Upper lobe of right lung (tissue), 1 donor: Measurements from ENCODE around the gene INPP5K. TPM values are rescaled to one million over a fixed set of nuclear protein-coding genes. Genes with fewer than 3 reads are reported as not detected.

Source experiments
- ATAC-seq: fragments of 200-7000 bp; cut with Tn5 transposase; one replicate; pipeline ENCODE4 v1.9.1; 2020; ENCODE audit warnings: mild to moderate bottlenecking, moderate library complexity
- DNase-seq: peaks from one replicate; pipeline ENCODE4 v3.0.0-alpha.2; 2020
- H3K27ac ChIP-seq: fragments of 200-600 bp; one replicate; pipeline ENCODE4 v1.8.0; 2022
- H3K27me3 ChIP-seq: fragments of 200-600 bp; one replicate; pipeline ENCODE4 v1.8.0; 2022; ENCODE audit warnings: mild to moderate bottlenecking
- H3K36me3 ChIP-seq: fragments of 200-600 bp; one replicate; pipeline ENCODE4 v1.8.0; 2022
- H3K4me1 ChIP-seq: fragments of 200-600 bp; one replicate; pipeline ENCODE4 v1.8.0; 2022
- H3K4me3 ChIP-seq: fragments of 200-600 bp; one replicate; pipeline ENCODE4 v1.8.0; 2022; ENCODE audit warnings: mild to moderate bottlenecking
- H3K9me3 ChIP-seq: fragments of 200-600 bp; one replicate; pipeline ENCODE4 v1.8.0; 2022
- CTCF ChIP-seq: fragments of 200-600 bp; IDR thresholded peaks from one replicate; pipeline ENCODE4 v1.8.0; 2022; ENCODE audit warnings: antibody characterized with exemption
- intact Hi-C: fragments of 100-400 bp; cut with DNase I; formaldehyde crosslinking; loops from one replicate; pipeline ENCODE4 v1.11.0; 2022
- total RNA-seq: library from RNA; stranded (reverse); fragmentation: NEBNext Ultra II Directional; extraction: Animal tissue kit (Norgen Biotek cat#: 25700); gene quantifications from one replicate; pipeline ENCODE4 v1.2.1, GENCODE V29; 2021
- donor health status: DM: no; HTN: yes; CAD: no; lungs with severe emphysema.

INPP5K gene
- total RNA-seq, 1 donor from 2014 or later: 69.8 TPM

GRCh38 chr17:1488826-1489270 is 27.6 kb downstream of the INPP5K start:
- Histone ChIP-seq H3K36me3 (peaks cover 2% of the 10 kb centered on the region), H3K4me1 (peaks cover 70% of the 10 kb centered on the region), H3K9me3 (no peaks in the 10 kb centered on the region), H3K27me3 (no peaks in the 10 kb centered on the region), H3K4me3 (peak overlapping the region; percentile 67), H3K27ac (peak overlapping the region; percentile 91)
- intact Hi-C loops: no loop called here
- ATAC-seq: no peak
- TF ChIP-seq CTCF: no peak
- no peak for DNase-seq

- intact Hi-C loops: no loop called here
- Histone ChIP-seq H3K9me3 (no peaks in the 10 kb centered on the region), H3K4me1 (peaks cover 66% of the 10 kb centered on the region), H3K27ac (peak overlapping the region; percentile 91), H3K27me3 (no peaks in the 10 kb centered on the region), H3K36me3 (peaks cover 9% of the 10 kb centered on the region), H3K4me3 (peak overlapping the region; percentile 67)
- no peak for TF ChIP-seq CTCF
- DNase-seq (peak; percentile 94), ATAC-seq (peak; percentile 74)
Measured at GRCh38 chr17:1487939-1488825, 28.2 kb downstream of the INPP5K start.

- intact Hi-C loops: no loop called here
- ATAC-seq (peak; percentile 28), DNase-seq (peak; percentile 93)
- Histone ChIP-seq H3K36me3 (peaks cover 18% of the 10 kb centered on the region), H3K27ac (peak overlapping the region; percentile 91), H3K9me3 (no peaks in the 10 kb centered on the region), H3K4me3 (peak overlapping the region; percentile 67), H3K27me3 (no peaks in the 10 kb centered on the region), H3K4me1 (peaks cover 56% of the 10 kb centered on the region)
- no peak for TF ChIP-seq CTCF
Measured at GRCh38 chr17:1486802-1487695, 29.4 kb downstream of the INPP5K start.

- intact Hi-C loops: no loop called here
- no peaks in the 10 kb centered on the region for H3K27me3 ChIP-seq
- no peak for TF ChIP-seq CTCF
- H3K4me1 ChIP-seq: peaks cover 54% of the 10 kb centered on the region
- peak; percentile 20 for ATAC-seq
- DNase-seq: peak; percentile 87
- peaks cover 31% of the 10 kb centered on the region for H3K36me3 ChIP-seq
- no peaks in the 10 kb centered on the region for H3K9me3 ChIP-seq
- H3K27ac ChIP-seq: peak overlapping the region; percentile 91
- H3K4me3 ChIP-seq: peak overlapping the region; percentile 67
Measured at GRCh38 chr17:1485423-1486376, 30.7 kb downstream of the INPP5K start.
